Karpas-422 (cell line): ENCODE data around the gene GALNT12. TPM values are rescaled to one million over a fixed set of nuclear protein-coding genes. Genes with fewer than 3 reads are reported as not detected.
A peak's percentile ranks its signal among the peaks of the same experiment; 100 is the strongest.

Experiments
- DNase-seq: peaks from one replicate; pipeline ENCODE4 v3.0.0-alpha.2; 2015
- H2AFZ ChIP-seq: fragments of 200-600 bp; sonication (generic); 2 replicates; pipeline ENCODE4 v1.6.1; 2014; ENCODE audit warnings: antibody characterized with exemption, low read length, mixed read lengths
- H3K27ac ChIP-seq: fragments of 200-600 bp; sonication (generic); 2 replicates; pipeline ENCODE4 v1.5.1; 2014; ENCODE audit warnings: mild to moderate bottlenecking, low read length, moderate library complexity
- H3K27me3 ChIP-seq: fragments of 200-600 bp; sonication (generic); 2 replicates; pipeline ENCODE4 v1.6.1; 2014; ENCODE audit warnings: low read length, mixed read lengths
- H3K36me3 ChIP-seq: fragments of 200-600 bp; sonication (generic); 2 replicates; pipeline ENCODE4 v1.6.1; 2014; ENCODE audit warnings: low read length, mixed read lengths; ENCODE audit not compliant: insufficient read depth
- H3K4me1 ChIP-seq: fragments of 200-600 bp; sonication (generic); 2 replicates; pipeline ENCODE4 v1.6.1; 2014; ENCODE audit warnings: mild to moderate bottlenecking, low read length, mixed read lengths
- H3K4me2 ChIP-seq: fragments of 200-600 bp; sonication (generic); 2 replicates; pipeline ENCODE4 v1.6.1; 2014; ENCODE audit warnings: low read length, low read depth, mild to moderate bottlenecking; ENCODE audit not compliant: poor library complexity, severe bottlenecking
- H3K4me3 ChIP-seq: fragments of 200-600 bp; sonication (generic); 2 replicates; pipeline ENCODE4 v1.5.1; 2014; ENCODE audit warnings: mild to moderate bottlenecking, antibody characterized with exemption, low read length, mixed read lengths
- H3K79me2 ChIP-seq: fragments of 200-600 bp; sonication (generic); 2 replicates; pipeline ENCODE4 v1.6.1; 2014; ENCODE audit warnings: mild to moderate bottlenecking, low read length, mixed read lengths
- H3K9ac ChIP-seq: fragments of 200-600 bp; sonication (generic); 2 replicates; pipeline ENCODE4 v1.6.0; 2014; ENCODE audit warnings: low read length
- H3K9me2 ChIP-seq: fragments of 200-600 bp; sonication (generic), shearing (Covaris generic); replicated peaks from 2 replicates; pipeline ENCODE4 v1.6.0; 2014; ENCODE audit warnings: mild to moderate bottlenecking, low read length, moderate library complexity; ENCODE audit not compliant: insufficient read depth
- H3K9me3 ChIP-seq: fragments of 300-700, 200-600 bp; sonication (generic); 2 replicates; pipeline ENCODE4 v1.6.1; 2014; ENCODE audit warnings: low read length, mixed read lengths
- H4K20me1 ChIP-seq: fragments of 200-600 bp; sonication (generic); 2 replicates; pipeline ENCODE4 v1.6.1; 2014; ENCODE audit warnings: mild to moderate bottlenecking, antibody characterized with exemption, low read length, low read depth; ENCODE audit not compliant: insufficient read depth
- total RNA-seq: library from RNA; depleted of rRNA; stranded (reverse); fragments of >200 nt; shearing (Covaris generic); gene quantifications from 2 replicates; pipeline ENCODE4 v1.2.3, GENCODE V29; 2014; ENCODE audit warnings: low replicate concordance

Gene GALNT12
- total RNA-seq, 1 experiment from 2014 or later, result 14.9 TPM

DNA sequence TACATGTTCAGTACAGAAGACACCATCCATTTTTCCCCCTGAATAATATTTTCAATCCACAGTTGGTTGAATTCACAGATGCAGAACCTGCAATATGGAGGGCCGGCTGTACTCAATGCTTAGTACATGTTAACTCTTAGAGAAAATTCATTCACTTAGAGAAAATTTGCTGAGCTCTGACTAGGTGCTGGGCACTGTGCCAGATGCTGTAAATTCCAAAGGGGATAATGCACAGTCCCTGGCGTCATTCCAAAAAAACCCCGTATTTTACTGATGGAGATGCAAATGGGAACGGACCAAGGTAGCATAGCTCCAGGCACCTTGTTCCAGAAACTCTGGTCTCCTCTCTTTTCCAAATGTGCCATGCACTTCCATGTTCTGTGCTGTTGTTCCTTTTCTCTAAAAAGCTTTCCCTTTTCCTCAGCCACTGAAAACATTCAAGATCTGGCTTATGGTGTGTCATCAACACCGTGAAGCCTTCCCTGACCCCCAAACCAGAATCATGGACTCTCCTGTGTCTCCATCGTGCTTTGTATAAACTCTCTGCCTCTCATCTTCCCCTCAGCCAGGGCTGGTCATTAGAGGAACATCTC lies 80.5 kb downstream of the GALNT12 start:
- no peak for DNase-seq
- Histone ChIP-seq H3K9me3 (no peaks in the 10 kb centered on the region), H3K9ac (no peak overlapping the region), H3K79me2 (no peaks in the 10 kb centered on the region), H3K4me1 (peaks cover 80% of the 10 kb centered on the region), H3K4me3 (no peak overlapping the region), H3K9me2 (no peaks in the 10 kb centered on the region), H3K36me3 (no peaks in the 10 kb centered on the region), H3K4me2 (no peak overlapping the region), H3K27me3 (no peaks in the 10 kb centered on the region), H4K20me1 (no peaks in the 10 kb centered on the region), H2AFZ (no peak overlapping the region), H3K27ac (no peak overlapping the region)

DNA sequence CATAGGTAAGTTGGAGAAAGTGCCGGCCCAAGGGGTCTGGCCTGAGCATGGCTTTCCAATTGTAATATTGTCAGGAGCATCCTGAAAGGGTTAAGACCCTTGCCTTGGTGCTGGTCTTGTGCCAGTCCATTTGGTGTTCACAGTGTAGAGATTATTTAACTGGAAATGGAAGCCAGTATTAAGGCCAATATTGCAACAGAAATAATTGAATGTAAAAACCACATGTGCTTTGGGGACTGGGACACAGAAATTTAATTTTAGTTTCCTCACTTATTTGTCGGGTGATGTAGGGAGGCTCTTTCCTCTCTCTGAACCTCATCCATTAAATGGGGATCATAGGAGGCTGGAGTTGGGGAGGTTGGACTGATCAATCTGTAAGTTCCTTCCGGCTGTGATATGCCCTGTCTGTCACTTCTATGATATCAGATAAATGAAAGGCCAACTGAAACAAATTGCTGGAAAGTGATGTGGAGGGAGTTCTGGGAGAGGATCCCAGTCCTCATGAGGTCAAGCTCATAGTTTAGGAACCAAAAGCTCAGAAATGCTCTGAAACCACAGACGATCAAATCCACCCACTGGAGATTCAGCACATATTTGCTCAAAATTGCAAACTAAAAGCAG lies 81.4 kb downstream of the GALNT12 start:
- DNase-seq, result no peak
- H3K36me3 ChIP-seq, result no peaks in the 10 kb centered on the region
- no peaks in the 10 kb centered on the region for H4K20me1 ChIP-seq
- no peak overlapping the region; the same call in 1 of the 2 replicates for H3K27ac ChIP-seq
- H3K9me2 ChIP-seq, result no peaks in the 10 kb centered on the region
- H3K9ac ChIP-seq, result no peak overlapping the region
- H3K4me3 ChIP-seq, result no peak overlapping the region
- H2AFZ ChIP-seq, result no peak overlapping the region
- no peaks in the 10 kb centered on the region for H3K9me3 ChIP-seq
- no peaks in the 10 kb centered on the region for H3K27me3 ChIP-seq
- H3K4me2 ChIP-seq, result peak overlapping the region; percentile 40
- H3K4me1 ChIP-seq, result peaks cover 76% of the 10 kb centered on the region
- no peaks in the 10 kb centered on the region for H3K79me2 ChIP-seq

DNA sequence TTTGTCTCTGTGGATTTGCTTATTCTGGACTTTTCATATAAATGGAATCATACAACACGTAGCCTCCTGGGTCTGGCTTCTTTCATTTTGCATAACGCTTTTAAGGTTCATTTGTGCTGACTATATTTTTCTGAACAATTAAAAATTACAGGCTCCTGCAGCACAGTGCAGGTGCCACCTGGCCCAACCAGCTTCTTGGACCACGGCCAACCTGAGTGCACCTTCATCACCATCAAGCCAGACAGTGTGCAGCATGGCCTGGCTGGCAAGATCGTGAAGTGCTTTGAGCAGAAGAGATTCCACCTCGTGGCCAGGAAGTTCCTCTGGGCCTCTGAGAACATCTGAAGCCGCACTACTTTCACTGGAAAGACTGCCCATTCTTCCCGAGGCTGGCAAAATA lies 82.8 kb downstream of the GALNT12 start:
- H3K79me2 ChIP-seq, result no peaks in the 10 kb centered on the region

DNA sequence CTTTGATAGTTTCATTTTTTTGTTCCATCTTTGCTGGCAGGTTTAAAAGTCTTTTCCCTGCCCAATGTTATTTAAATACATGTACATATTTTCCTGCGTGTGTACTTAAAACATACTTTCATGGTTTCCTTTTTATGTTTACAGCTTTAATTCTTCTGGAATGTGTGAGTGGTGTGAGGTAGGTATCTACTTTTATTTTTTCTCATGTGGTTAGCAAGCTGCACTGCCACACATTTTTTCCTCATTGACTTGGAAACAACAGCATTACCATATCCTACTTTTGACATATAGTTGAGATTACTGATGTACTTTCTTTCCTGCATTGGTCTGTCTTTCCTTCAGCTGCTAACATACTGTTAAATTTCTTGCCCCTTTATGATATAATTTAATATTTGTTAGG lies 84.8 kb downstream of the GALNT12 start:
- Histone ChIP-seq H3K4me2 (no peak overlapping the region), H2AFZ (no peak overlapping the region), H3K9ac (no peak overlapping the region), H3K9me3 (peaks cover 3% of the 10 kb centered on the region; the same call in 1 of the 2 replicates), H3K4me1 (peaks cover 59% of the 10 kb centered on the region), H3K4me3 (no peak overlapping the region), H3K36me3 (no peaks in the 10 kb centered on the region), H3K27ac (no peak overlapping the region), H3K9me2 (no peaks in the 10 kb centered on the region), H3K27me3 (no peaks in the 10 kb centered on the region), H4K20me1 (no peaks in the 10 kb centered on the region), H3K79me2 (no peaks in the 10 kb centered on the region)
- no peak for DNase-seq

More for the DNA sequence above, 82.8 kb downstream of the GALNT12 start:
- H4K20me1 ChIP-seq, result no peaks in the 10 kb centered on the region
- H3K9ac ChIP-seq, result no peak overlapping the region
- H3K4me2 ChIP-seq, result peak overlapping the region; percentile 46
- H3K27me3 ChIP-seq, result no peaks in the 10 kb centered on the region
- no peaks in the 10 kb centered on the region for H3K9me2 ChIP-seq
- H3K4me1 ChIP-seq, result peaks cover 77% of the 10 kb centered on the region
- DNase-seq, result peak; percentile 88
- H3K9me3 ChIP-seq, result no peaks in the 10 kb centered on the region
- H3K36me3 ChIP-seq, result no peaks in the 10 kb centered on the region
- H2AFZ ChIP-seq, result no peak overlapping the region
- peak overlapping the region; percentile 71 for H3K27ac ChIP-seq
- no peak overlapping the region for H3K4me3 ChIP-seq

DNA sequence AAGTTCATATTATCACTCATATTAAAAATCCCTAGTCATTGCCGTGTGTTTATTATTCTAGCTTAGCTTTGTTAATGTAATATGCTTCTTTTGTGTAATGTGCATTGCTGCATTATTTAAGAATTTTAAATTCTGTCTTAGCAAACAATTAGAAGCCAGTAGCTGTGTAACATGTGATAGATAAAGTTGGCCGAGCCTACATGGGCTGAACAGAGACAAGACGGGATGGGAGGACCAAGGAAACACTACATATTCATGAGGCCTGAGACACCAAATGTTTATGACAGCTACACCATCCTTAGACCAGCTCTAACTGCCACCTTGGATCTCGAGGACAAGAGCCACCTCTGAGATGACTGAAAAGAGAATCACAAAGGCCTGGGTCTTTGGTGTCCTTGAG lies 85.2 kb downstream of the GALNT12 start:
- Histone ChIP-seq H3K9me3 (peaks cover 3% of the 10 kb centered on the region; the same call in 1 of the 2 replicates), H3K9ac (no peak overlapping the region), H2AFZ (no peak overlapping the region; the same call in 1 of the 2 replicates), H4K20me1 (no peaks in the 10 kb centered on the region), H3K9me2 (no peaks in the 10 kb centered on the region), H3K27ac (no peak overlapping the region), H3K4me1 (peaks cover 55% of the 10 kb centered on the region), H3K4me2 (no peak overlapping the region), H3K36me3 (no peaks in the 10 kb centered on the region), H3K27me3 (no peaks in the 10 kb centered on the region), H3K79me2 (no peaks in the 10 kb centered on the region), H3K4me3 (no peak overlapping the region)
- DNase-seq, result no peak

DNA sequence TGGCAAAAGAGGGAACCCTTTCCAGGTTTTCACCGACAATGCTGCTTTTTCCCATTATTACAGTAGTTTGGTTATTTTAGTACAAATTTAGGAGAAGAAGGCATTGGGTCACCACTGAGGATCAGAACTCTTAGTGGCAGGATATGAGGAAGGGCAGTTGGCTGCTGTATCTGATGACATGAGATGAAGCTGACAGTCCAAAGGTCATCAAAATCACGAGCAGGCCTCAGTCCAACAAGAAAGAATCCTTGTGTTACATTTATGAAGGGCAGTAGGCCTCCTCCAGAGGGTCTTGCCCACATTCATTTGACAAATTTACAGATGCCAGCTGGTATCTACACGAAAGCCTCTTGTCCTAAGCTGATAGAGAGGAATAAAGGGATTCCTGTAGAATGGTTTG lies 86.7 kb downstream of the GALNT12 start:
- no peak overlapping the region for H3K4me2 ChIP-seq
- no peaks in the 10 kb centered on the region for H3K9me2 ChIP-seq
- H3K36me3 ChIP-seq, result no peaks in the 10 kb centered on the region
- no peaks in the 10 kb centered on the region for H3K79me2 ChIP-seq
- H4K20me1 ChIP-seq, result no peaks in the 10 kb centered on the region
- H3K4me3 ChIP-seq, result no peak overlapping the region
- H3K27ac ChIP-seq, result no peak overlapping the region
- H3K9me3 ChIP-seq, result peaks cover 3% of the 10 kb centered on the region; the same call in 1 of the 2 replicates
- no peaks in the 10 kb centered on the region for H3K27me3 ChIP-seq
- DNase-seq, result no peak
- H3K4me1 ChIP-seq, result peaks cover 54% of the 10 kb centered on the region
- H2AFZ ChIP-seq, result no peak overlapping the region
- H3K9ac ChIP-seq, result no peak overlapping the region

DNA sequence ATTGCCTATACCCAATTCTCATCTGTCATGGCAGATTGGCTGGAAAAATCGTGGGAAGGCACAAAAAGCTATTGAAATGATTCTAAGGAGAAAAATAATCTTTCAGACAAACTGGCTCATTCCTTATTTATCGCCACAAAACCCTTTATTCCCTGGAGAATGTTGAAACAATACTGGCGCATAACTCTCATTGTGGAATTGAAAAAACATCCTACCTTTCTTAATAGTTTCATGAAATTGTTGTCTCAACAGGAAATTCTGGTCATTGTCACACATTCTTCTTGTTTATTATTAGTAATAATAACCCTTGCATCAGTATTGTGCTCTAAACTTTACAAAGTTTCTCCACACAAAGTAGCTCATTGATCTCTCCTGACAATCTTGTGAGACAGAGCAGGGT lies 87.3 kb downstream of the GALNT12 start:
- H2AFZ ChIP-seq, result no peak overlapping the region

DNA sequence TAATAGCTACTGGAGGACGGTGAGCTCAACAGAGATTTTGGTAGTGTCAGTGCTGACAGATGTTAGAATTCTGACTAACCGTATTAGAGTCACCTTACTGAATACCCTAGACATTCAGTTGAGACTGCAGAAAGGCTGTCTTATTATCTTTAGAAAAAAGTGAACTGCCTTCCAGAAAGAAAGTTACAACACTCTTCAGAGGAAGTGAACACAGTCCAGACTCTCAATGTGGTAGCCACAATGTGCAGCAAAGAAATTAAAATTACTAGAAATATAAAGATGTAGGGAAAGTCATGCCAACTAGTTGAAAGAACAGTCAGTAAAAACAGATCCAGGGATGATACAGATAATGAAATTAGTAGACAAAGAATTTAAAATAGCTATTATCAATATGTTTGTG lies 89.2 kb downstream of the GALNT12 start:
- Histone ChIP-seq H3K9me2 (no peaks in the 10 kb centered on the region), H4K20me1 (no peaks in the 10 kb centered on the region), H3K4me3 (no peak overlapping the region), H3K79me2 (no peaks in the 10 kb centered on the region), H3K27me3 (no peaks in the 10 kb centered on the region), H3K9ac (no peak overlapping the region), H3K9me3 (peaks cover 3% of the 10 kb centered on the region; the same call in 1 of the 2 replicates), H3K27ac (no peak overlapping the region), H2AFZ (no peak overlapping the region), H3K36me3 (no peaks in the 10 kb centered on the region), H3K4me1 (peaks cover 46% of the 10 kb centered on the region), H3K4me2 (no peak overlapping the region)
- DNase-seq, result no peak

More for the DNA sequence above, 87.3 kb downstream of the GALNT12 start:
- Histone ChIP-seq H3K9ac (no peak overlapping the region), H3K27me3 (no peaks in the 10 kb centered on the region), H3K9me2 (no peaks in the 10 kb centered on the region), H3K79me2 (no peaks in the 10 kb centered on the region), H3K4me1 (peaks cover 54% of the 10 kb centered on the region), H3K36me3 (no peaks in the 10 kb centered on the region), H3K9me3 (peaks cover 3% of the 10 kb centered on the region; the same call in 1 of the 2 replicates), H3K4me2 (no peak overlapping the region), H3K27ac (no peak overlapping the region), H3K4me3 (no peak overlapping the region), H4K20me1 (no peaks in the 10 kb centered on the region)
- no peak for DNase-seq
